ENCODE results near the gene FHOD3.

DNA sequence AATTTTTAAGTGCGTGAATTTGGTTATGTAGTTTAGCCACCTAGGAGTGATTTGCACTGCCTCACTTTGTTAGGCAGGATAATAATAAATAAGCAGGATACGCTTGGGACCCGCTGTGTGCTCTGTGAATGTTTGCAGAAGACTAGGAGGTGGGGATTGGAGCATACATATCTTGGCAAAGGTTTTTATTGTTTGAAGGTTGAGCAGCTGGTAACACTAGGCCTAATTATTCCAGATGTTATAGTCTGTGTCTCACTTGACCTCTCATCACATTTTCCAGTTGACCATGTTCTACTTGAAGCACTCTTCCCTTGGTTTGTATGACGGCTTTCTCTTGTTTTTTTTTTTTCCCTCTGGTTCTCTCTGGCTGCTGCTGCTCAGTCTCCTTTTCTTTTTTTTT, 42.7 kb downstream of the FHOD3 start:
- TF ChIP-seq, protein P1, sequence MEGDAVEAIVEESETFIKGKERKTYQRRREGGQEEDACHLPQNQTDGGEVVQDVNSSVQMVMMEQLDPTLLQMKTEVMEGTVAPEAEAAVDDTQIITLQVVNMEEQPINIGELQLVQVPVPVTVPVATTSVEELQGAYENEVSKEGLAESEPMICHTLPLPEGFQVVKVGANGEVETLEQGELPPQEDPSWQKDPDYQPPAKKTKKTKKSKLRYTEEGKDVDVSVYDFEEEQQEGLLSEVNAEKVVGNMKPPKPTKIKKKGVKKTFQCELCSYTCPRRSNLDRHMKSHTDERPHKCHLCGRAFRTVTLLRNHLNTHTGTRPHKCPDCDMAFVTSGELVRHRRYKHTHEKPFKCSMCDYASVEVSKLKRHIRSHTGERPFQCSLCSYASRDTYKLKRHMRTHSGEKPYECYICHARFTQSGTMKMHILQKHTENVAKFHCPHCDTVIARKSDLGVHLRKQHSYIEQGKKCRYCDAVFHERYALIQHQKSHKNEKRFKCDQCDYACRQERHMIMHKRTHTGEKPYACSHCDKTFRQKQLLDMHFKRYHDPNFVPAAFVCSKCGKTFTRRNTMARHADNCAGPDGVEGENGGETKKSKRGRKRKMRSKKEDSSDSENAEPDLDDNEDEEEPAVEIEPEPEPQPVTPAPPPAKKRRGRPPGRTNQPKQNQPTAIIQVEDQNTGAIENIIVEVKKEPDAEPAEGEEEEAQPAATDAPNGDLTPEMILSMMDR (IDR thresholded peaks at IDR 0.05): no peak
- TF ChIP-seq POLR2A (IDR thresholded peaks at IDR 0.05): no peak

All from uterus (tissue), 2 donors.